Suppressor macrophage treated with lipopolysaccharide for 4 hours (primary cell): ENCODE measurements around the gene LGALS3BP.

Source experiments
- DNase-seq: peaks from one replicate; pipeline ENCODE4 v3.0.0-alpha.2; 2020

Gene LGALS3BP

GRCh38 chr17:79012563-79013134 is 32.9 kb upstream of the LGALS3BP start:
- no peak for DNase-seq

- DNase-seq, result no peak
Observed at GRCh38 chr17:79011451-79012147, 31.9 kb upstream of the LGALS3BP start.

GRCh38 chr17:79010304-79010646 is 30.6 kb upstream of the LGALS3BP start:
- DNase-seq, result no peak

- DNase-seq, result peak; percentile 93
Observed at GRCh38 chr17:79009397-79010303, 29.9 kb upstream of the LGALS3BP start, which contains the start of gene CANT1. Gene CANT1, minus strand, starts transcription at chr17:79009764. Its CDS starts 12,142 bp downstream, at chr17:78997622.

GRCh38 chr17:79008666-79009387 is 29.1 kb upstream of the LGALS3BP start:
- DNase-seq, result no peak

GRCh38 chr17:79007504-79008381 is 28.0 kb upstream of the LGALS3BP start:
- DNase-seq, result no peak

- no peak for DNase-seq
Observed at GRCh38 chr17:79006794-79007503, 27.2 kb upstream of the LGALS3BP start.

GRCh38 chr17:79006046-79006445 is 26.3 kb upstream of the LGALS3BP start:
- peak; percentile 25 for DNase-seq

- DNase-seq, result no peak
Observed at GRCh38 chr17:79005063-79005861, 25.5 kb upstream of the LGALS3BP start.

- DNase-seq, result no peak
Observed at GRCh38 chr17:79003661-79004411, 24.1 kb upstream of the LGALS3BP start.

- no peak for DNase-seq
Observed at GRCh38 chr17:79002796-79003593, 23.3 kb upstream of the LGALS3BP start.

GRCh38 chr17:79002291-79002690 is 22.6 kb upstream of the LGALS3BP start:
- no peak for DNase-seq

- no peak for DNase-seq
Observed at GRCh38 chr17:79001190-79002020, 21.7 kb upstream of the LGALS3BP start.

GRCh38 chr17:79000396-79001189 is 20.9 kb upstream of the LGALS3BP start:
- no peak for DNase-seq

GRCh38 chr17:78999947-79000395 is 20.2 kb upstream of the LGALS3BP start:
- no peak for DNase-seq

- no peak for DNase-seq
Observed at GRCh38 chr17:78999056-78999768, 19.5 kb upstream of the LGALS3BP start.
